ENCODE measurements around the gene CD46.

CD46 gene

GRCh38 chr1:207832796-207833195 is 80.9 kb downstream of the CD46 start:
- no peak for DNase-seq

GRCh38 chr1:207833381-207833780 is 81.5 kb downstream of the CD46 start:
- no peak for DNase-seq

GRCh38 chr1:207833956-207834660 is 82.3 kb downstream of the CD46 start:
- DNase-seq = no peak

- DNase-seq = no peak
Observed at GRCh38 chr1:207835958-207836357, 84.1 kb downstream of the CD46 start.

- DNase-seq = no peak
Observed at GRCh38 chr1:207836591-207837347, 84.9 kb downstream of the CD46 start.

- no peak for DNase-seq
Observed at GRCh38 chr1:207837673-207838072, 85.8 kb downstream of the CD46 start.

- DNase-seq = no peak
Observed at GRCh38 chr1:207838156-207839082, 86.6 kb downstream of the CD46 start.

- DNase-seq = no peak
Observed at GRCh38 chr1:207839083-207839413, 87.2 kb downstream of the CD46 start.

GRCh38 chr1:207840380-207840779 is 88.5 kb downstream of the CD46 start:
- no peak for DNase-seq

GRCh38 chr1:207841293-207841692 is 89.4 kb downstream of the CD46 start:
- no peak for DNase-seq

GRCh38 chr1:207841901-207842300 is 90.0 kb downstream of the CD46 start:
- no peak for DNase-seq

GRCh38 chr1:207842506-207842905 is 90.7 kb downstream of the CD46 start:
- no peak for DNase-seq

- no peak for DNase-seq
Observed at GRCh38 chr1:207844371-207844770, 92.5 kb downstream of the CD46 start.
